ENCODE results near the gene GSTO1.

GSTO1 gene

DNA sequence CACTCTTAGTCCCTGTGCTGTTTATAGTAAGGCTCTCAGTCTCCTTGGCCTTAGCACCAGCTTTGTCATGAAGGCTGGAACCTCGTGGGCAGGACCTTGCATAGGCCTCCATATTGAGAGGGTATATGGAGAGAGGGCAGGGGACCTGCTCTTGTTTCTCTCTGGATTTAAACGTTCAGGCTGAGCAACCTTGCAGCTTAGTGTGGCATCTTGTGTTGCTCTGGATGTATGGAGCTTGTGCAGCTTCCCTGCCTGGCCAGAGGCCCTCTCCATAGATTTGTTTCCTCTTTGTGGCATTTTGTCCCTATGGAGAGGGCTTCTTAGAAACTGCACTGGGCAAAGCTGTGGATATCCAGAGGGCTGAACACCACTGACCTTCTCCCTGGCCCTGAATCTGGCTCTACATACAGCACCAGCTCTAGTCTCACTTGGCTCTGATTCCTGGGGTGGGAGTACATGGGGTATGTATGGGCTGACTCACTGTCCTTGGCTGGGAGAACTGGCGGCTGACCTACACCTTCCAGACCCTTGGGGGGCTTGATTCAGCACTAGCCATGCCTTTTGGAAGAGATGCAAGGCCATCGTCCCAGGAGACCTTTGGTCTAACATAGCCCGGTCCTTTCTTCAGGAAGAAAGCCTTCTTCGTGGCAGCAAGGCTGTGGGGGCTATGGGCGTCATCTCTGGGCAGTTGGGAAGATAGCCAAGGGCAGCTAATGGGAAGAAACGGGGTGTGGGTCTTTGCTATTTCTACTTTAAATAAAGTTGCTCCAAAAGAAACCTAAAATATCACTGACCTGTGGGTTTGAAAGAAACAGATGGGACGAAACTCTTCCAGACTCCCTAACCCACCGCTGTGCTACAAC, 53.1 kb downstream of the GSTO1 start:
- DNase-seq, result no peak

DNA sequence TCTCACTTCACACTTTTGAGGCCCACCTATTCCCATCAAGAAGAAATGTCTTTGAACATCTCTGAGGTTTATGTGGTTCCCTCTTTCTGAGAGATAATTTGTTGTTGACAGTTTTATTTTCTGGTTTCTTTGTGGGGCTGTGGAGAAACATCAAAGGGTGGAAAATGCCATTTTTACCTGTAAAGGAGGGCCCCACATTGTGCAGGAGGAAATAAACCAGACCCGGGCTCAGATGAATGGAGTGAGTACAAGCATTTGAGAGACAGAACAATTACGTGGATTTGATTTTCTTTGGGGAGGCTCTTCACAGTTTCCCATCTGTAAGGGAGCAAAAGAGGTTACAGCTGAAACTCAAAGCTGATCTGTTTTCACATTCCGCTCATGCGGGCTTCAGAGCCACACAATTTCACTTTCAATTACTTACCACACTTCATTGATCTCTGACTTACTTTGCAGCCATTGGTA, 53.8 kb downstream of the GSTO1 start:
- no peak for DNase-seq

- no peak for DNase-seq
These were observed 55.6 kb downstream of the GSTO1 start for GRCh38 chr10:104309980-104310978.

DNA sequence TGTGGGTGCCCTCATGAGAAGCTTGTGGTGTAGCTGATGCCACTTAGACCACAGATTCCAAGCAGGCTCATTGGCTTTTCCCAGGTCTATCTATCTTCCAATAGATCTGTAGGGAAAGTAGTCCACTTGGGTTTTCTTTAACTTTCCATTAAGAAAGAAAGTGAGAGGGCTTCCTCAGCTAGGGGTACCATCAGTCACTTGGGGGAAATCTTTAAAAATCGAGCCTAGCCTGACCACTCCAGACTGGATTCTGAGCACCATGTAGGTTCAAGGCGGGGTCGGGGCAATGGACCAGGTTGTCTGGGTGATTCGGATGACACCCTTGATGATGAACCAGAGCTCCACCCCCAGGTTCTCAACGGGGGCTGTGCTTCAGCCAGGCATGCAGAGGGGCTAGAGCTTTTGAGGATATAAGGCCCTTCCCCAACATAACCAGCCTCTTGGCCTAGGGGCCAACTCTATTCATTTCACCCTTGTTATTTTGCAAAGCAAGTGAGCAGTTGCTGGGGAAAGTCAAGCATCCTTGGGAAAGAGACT, 56.6 kb downstream of the GSTO1 start:
- no peak for DNase-seq

- DNase-seq, result no peak
These were observed 60.1 kb downstream of the GSTO1 start for GRCh38 chr10:104314591-104315485.

DNA sequence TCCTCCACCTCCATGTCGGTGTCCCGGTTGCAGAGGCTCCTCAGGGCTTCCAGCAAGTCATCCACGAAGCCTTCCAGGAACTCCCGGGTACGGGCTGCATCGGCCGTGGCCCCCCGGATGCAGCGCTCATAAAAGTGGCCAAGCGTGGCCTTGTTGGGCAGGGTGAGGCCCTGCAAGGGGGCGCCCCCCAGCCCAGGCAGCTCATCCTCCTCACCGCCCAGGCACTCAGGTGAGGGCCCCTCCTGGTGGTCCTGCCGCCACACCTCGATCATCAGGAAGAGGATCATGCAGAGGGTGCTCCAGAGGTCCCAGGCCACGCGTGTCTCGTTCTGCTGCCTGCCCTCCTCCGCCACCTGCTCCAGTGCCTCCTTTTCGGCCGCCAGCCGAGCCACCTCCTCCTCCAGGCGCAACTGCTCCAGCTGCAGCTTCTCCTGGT, 60.8 kb downstream of the GSTO1 start:
- DNase-seq, result no peak

DNA sequence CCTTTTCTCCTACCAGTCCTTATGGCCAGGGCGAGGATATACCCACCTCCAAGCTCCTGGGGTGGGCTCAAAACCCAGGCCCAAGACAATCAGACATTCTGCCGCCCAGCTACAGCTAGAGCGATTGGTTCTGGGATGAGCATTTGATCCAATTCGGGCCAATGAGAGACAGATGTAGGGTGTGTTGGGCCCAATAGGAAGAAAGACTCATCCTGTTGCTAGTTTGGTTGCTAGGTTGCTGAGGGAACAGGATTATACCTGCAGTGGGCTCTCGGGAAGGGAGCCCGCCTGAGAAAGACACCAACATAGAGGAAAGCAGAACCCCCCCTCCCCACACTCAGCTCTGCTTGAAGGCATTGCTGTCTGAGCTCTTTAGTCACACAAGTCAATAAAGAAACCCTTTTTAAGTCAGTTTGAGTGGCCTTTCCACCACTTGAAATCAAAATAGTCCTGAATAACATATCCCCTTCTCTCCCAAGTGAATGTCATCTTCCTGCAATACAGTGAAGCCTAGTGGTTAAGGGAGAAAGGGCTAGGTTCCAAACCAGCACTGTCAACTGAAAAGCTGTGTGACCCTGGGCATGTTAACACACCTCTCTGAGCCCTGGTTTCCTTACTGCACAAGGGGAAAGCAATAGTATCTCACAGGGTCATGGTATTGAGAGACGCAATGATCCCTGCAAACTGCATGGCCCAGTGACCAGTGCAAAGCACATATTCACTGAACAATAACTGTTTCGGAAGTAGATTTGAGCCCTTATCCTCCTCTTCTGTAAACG, 61.8 kb downstream of the GSTO1 start:
- no peak for DNase-seq

Measured in inflammatory macrophage treated with lipopolysaccharide for 1 hour (primary cell).